ENCODE measurements around the gene ARMC7.

ARMC7 gene

GRCh38 chr17:75078284-75079022 lies 31.3 kb upstream of the ARMC7 start:
- peak in 1 of 2 donors; percentile 13 for DNase-seq

- no peak for DNase-seq
Observed at GRCh38 chr17:75079023-75079373, 30.8 kb upstream of the ARMC7 start.

GRCh38 chr17:75081611-75082540 lies 27.9 kb upstream of the ARMC7 start:
- no peak for DNase-seq

GRCh38 chr17:75082683-75083082 lies 27.1 kb upstream of the ARMC7 start:
- no peak for DNase-seq

GRCh38 chr17:75084039-75084660 lies 25.6 kb upstream of the ARMC7 start:
- no peak for DNase-seq

GRCh38 chr17:75086496-75087181 lies 23.1 kb upstream of the ARMC7 start:
- DNase-seq = no peak

GRCh38 chr17:75087182-75087557 lies 22.6 kb upstream of the ARMC7 start:
- DNase-seq = no peak

GRCh38 chr17:75087558-75088453 lies 22.0 kb upstream of the ARMC7 start, which contains the start of gene SLC16A5:
Gene SLC16A5 (plus strand): TSS chr17:75087954. CDS start chr17:75093637, 5,683 bp downstream.
- peak in 1 of 2 donors; percentile 33 for DNase-seq

GRCh38 chr17:75088465-75089417 lies 21.0 kb upstream of the ARMC7 start:
- peak in 1 of 2 donors; percentile 18 for DNase-seq

GRCh38 chr17:75090871-75091854 lies 18.6 kb upstream of the ARMC7 start:
- no peak for DNase-seq

- DNase-seq = no peak
Observed at GRCh38 chr17:75091855-75092327, 17.9 kb upstream of the ARMC7 start.

GRCh38 chr17:75093548-75094158 lies 16.1 kb upstream of the ARMC7 start:
- DNase-seq = no peak

GRCh38 chr17:75094871-75095399 lies 14.8 kb upstream of the ARMC7 start:
- DNase-seq = no peak

- DNase-seq = no peak
Observed at GRCh38 chr17:75096082-75096625, 13.6 kb upstream of the ARMC7 start.

- DNase-seq = no peak
Observed at GRCh38 chr17:75097865-75098264, 11.9 kb upstream of the ARMC7 start.

GRCh38 chr17:75098861-75099260 lies 10.9 kb upstream of the ARMC7 start:
- DNase-seq = no peak

- no peak for DNase-seq
Observed at GRCh38 chr17:75099881-75100595, 9.7 kb upstream of the ARMC7 start.

Data from stimulated activated CD4-positive, alpha-beta T cell treated with anti-CD3 and anti-CD28 coated beads, Interleukin-2, amount 100 ng/mL, for 48 hours (primary cell).